OCI-M2 (cell line): Measurements from ENCODE around the gene ZNF695.

Experiments used
- DNase-seq: peaks from one replicate; lab custom pipeline; 2025; ENCODE audit not compliant: unreplicated experiment; lab: John Stamatoyannopoulos, UW

ZNF695 gene

DNA sequence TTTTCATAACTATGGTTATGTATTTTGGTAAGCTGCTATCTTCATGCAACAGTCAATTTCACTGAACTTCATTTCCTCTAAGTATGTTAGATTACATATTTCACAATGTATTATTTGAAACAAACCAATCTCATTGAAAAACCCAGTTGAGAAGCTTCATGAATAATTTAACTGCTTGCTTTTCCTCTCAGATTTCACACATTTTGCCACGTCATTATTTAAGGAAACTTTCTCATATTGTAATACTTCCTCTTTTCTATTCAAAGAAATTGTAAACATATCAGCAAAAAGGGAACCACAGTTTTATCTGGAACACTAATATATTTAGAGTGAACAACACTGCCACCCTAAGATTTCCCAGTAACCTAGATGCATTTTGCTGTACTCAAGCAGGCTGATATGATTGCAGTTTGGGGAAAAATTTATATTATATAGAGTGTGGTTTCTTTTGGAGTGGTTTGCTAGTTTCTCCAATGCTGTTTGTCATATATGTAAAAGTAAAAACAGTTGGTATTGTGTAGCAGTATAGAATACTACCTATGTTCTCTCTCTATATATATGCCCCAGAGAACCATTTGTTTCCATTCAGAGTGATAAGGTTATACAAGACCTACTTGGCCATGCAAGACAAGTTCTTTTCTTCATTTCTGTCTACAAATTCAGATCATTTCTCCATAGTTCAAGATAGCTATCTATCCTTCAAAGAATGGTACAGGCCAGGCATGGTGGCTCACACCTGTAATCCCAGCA lies 47.7 kb downstream of the ZNF695 start:
- peak; percentile 37 for DNase-seq

- no peak for DNase-seq
Measured at GRCh38 chr1:246954126-246954525, 53.7 kb downstream of the ZNF695 start.

GRCh38 chr1:246951413-246951812 lies 56.4 kb downstream of the ZNF695 start:
- DNase-seq: no peak

GRCh38 chr1:246949956-246950355 lies 57.9 kb downstream of the ZNF695 start:
- DNase-seq: no peak

DNA sequence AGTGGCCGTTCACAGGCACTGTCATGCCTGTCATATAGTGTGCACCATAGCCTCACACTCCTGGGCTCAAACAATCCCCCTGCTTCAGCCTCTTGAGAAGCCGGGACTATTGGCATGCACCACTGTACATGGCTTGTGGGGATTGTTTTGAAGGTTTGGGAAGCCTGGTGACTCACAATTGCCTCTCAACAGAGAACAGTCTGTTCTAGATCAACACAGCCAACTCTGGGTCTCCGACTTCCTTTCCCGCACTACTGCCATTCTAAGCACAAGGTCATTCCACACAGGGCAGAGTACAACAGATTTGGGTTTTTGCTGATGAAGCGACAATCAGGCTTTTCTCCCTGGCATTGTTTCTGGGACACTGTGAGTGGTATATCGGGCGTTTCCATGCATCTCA lies 60.6 kb downstream of the ZNF695 start:
- DNase-seq: no peak

DNA sequence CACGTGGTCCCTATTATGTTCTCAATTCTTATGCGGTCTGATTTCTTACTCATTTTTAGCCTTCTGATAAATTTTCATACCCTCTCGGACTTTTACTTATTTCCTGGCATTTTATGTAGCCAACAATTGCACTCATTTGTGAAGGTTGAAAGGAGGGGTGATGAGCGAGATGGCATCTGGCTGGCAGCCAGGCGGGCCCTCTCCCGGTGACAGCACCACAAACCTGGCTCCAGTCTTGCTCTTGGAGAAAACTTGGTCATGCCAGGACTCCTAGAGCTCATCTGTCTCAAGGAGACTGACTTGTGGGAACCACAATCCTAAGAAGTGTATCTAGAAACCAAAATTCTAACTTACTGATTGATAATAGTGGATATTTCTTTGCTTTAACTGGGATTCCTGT lies 61.5 kb downstream of the ZNF695 start:
- DNase-seq: no peak
